Astrocyte (in vitro differentiated cells and primary cell): Measurements from ENCODE around the gene SLC18A2. TPM values are rescaled to one million over a fixed set of nuclear protein-coding genes. Genes with fewer than 3 reads are reported as not detected.

Experiments used
- DNase-seq: peaks from one replicate; pipeline ENCODE4 v3.0.0-alpha.2; 2010; ENCODE audit warnings: low read depth
- FAIRE-seq: peaks from 2 replicates; lab custom pipeline; 2011; peaks lifted over from hg19 to GRCh38; lab: Jason Lieb, UNC
- H2AFZ ChIP-seq: 2 replicates; pipeline ENCODE4 v1.6.0; 2012; ENCODE audit warnings: low read depth, low read length, inconsistent platforms
- H3K27ac ChIP-seq: 2 replicates; pipeline ENCODE4 v1.5.1; 2011; ENCODE audit warnings: low read depth, low read length, inconsistent platforms
- H3K27me3 ChIP-seq: 2 replicates; pipeline ENCODE4 v1.6.0; 2011; ENCODE audit warnings: low read length, inconsistent platforms; ENCODE audit not compliant: insufficient read depth
- H3K36me3 ChIP-seq: 2 replicates; pipeline ENCODE4 v1.5.1; 2011; ENCODE audit warnings: low read length, inconsistent platforms; ENCODE audit not compliant: insufficient read depth
- H3K4me1 ChIP-seq: 2 replicates; pipeline ENCODE4 v1.5.1; 2011; ENCODE audit warnings: low read length, inconsistent platforms; ENCODE audit not compliant: insufficient read depth
- H3K4me2 ChIP-seq: 2 replicates; pipeline ENCODE4 v1.6.0; 2012; ENCODE audit warnings: low read length, inconsistent platforms
- H3K4me3 ChIP-seq: 2 replicates; pipeline ENCODE4 v1.5.1; 2011; ENCODE audit warnings: low read depth, mild to moderate bottlenecking, low read length, inconsistent platforms; ENCODE audit not compliant: insufficient read depth
- H3K79me2 ChIP-seq: 2 replicates; pipeline ENCODE4 v1.6.0; 2012; ENCODE audit warnings: mild to moderate bottlenecking, low read length, inconsistent platforms; ENCODE audit not compliant: insufficient read depth
- H3K9ac ChIP-seq: 2 replicates; pipeline ENCODE4 v1.6.0; 2012; ENCODE audit warnings: mild to moderate bottlenecking, low read length, inconsistent platforms
- H3K9me3 ChIP-seq: 2 replicates; pipeline ENCODE4 v1.5.1; 2012; ENCODE audit warnings: low read depth, mild to moderate bottlenecking, low read length, inconsistent platforms; ENCODE audit not compliant: insufficient read depth
- H4K20me1 ChIP-seq: 2 replicates; pipeline ENCODE4 v1.6.0; 2012; ENCODE audit warnings: low read length, inconsistent platforms; ENCODE audit not compliant: insufficient read depth
- H3K27ac Mint-ChIP-seq: one replicate; pipeline ENCODE4 v1.8.0; 2021; ENCODE audit warnings: mild to moderate bottlenecking, mixed read lengths; ENCODE audit not compliant: unreplicated experiment
- H3K27me3 Mint-ChIP-seq: one replicate; pipeline ENCODE4 v1.8.0; 2021; ENCODE audit warnings: low read depth, mixed read lengths; ENCODE audit not compliant: unreplicated experiment
- H3K36me3 Mint-ChIP-seq: one replicate; pipeline ENCODE4 v1.8.0; 2021; ENCODE audit warnings: low read depth, mixed read lengths; ENCODE audit not compliant: unreplicated experiment
- H3K4me1 Mint-ChIP-seq: one replicate; pipeline ENCODE4 v1.8.0; 2021; ENCODE audit warnings: low read depth, mixed read lengths; ENCODE audit not compliant: unreplicated experiment
- H3K4me3 Mint-ChIP-seq: one replicate; pipeline ENCODE4 v1.8.0; 2021; ENCODE audit warnings: mild to moderate bottlenecking, moderate library complexity, mixed read lengths; ENCODE audit not compliant: unreplicated experiment
- H3K9me3 Mint-ChIP-seq: one replicate; pipeline ENCODE4 v1.8.0; 2021; ENCODE audit warnings: mild to moderate bottlenecking, mixed read lengths; ENCODE audit not compliant: unreplicated experiment
- CTCF ChIP-seq: IDR thresholded peaks from 2 replicates; pipeline ENCODE4 v1.5.1; 2011; ENCODE audit warnings: low read depth, mild to moderate bottlenecking, inconsistent platforms, low read length, moderate library complexity; ENCODE audit not compliant: insufficient read depth
- EZH2 ChIP-seq: IDR thresholded peaks from 2 replicates; pipeline ENCODE4 v1.6.1; 2012; ENCODE audit warnings: mild to moderate bottlenecking, low read length, inconsistent platforms; ENCODE audit not compliant: insufficient read depth
- total RNA-seq: library from RNA; stranded (reverse); gene quantifications from 2 replicates; pipeline ENCODE4 v1.2.1, GENCODE V29; 2021

SLC18A2 gene
- total RNA-seq, 1 donor from 2014 or later: not detected

- H3K4me3 Mint-ChIP-seq: no peak overlapping the region
- H3K4me1 ChIP-seq: peaks cover 4% of the 10 kb centered on the region
- peaks cover 58% of the 10 kb centered on the region for H4K20me1 ChIP-seq
- DNase-seq (no peak), FAIRE-seq (peak; percentile 5)
- H3K79me2 ChIP-seq: peaks cover 17% of the 10 kb centered on the region
- no peaks in the 10 kb centered on the region for H3K36me3 Mint-ChIP-seq
- H2AFZ ChIP-seq: no peak overlapping the region
- no peak overlapping the region for H3K27ac ChIP-seq
- no peak overlapping the region for H3K9ac ChIP-seq
- no peaks in the 10 kb centered on the region for H3K27me3 ChIP-seq
- H3K4me1 Mint-ChIP-seq: peaks cover 7% of the 10 kb centered on the region
- no peak overlapping the region for H3K4me3 ChIP-seq
- H3K9me3 Mint-ChIP-seq: no peaks in the 10 kb centered on the region
- H3K27ac Mint-ChIP-seq: no peak overlapping the region
- H3K4me2 ChIP-seq: no peak overlapping the region
- H3K9me3 ChIP-seq: no peaks in the 10 kb centered on the region
- H3K36me3 ChIP-seq: no peaks in the 10 kb centered on the region
- H3K27me3 Mint-ChIP-seq: no peaks in the 10 kb centered on the region
- TF ChIP-seq EZH2: no peak
- peak; percentile 56 for TF ChIP-seq CTCF
These were observed 79.2 kb downstream of the SLC18A2 start for GRCh38 chr10:117320050-117320665.

GRCh38 chr10:117322260-117322659, 81.3 kb downstream of the SLC18A2 start:
- no peak overlapping the region for H3K9ac ChIP-seq
- Mint-ChIP-seq H3K27ac (no peak overlapping the region), H3K4me1 (peaks cover 7% of the 10 kb centered on the region), H3K27me3 (no peaks in the 10 kb centered on the region), H3K36me3 (no peaks in the 10 kb centered on the region), H3K4me3 (no peak overlapping the region), H3K9me3 (no peaks in the 10 kb centered on the region)
- no peak for FAIRE-seq
- no peaks in the 10 kb centered on the region for H3K9me3 ChIP-seq
- H3K36me3 ChIP-seq: no peaks in the 10 kb centered on the region
- H4K20me1 ChIP-seq: peaks cover 72% of the 10 kb centered on the region
- peaks cover 4% of the 10 kb centered on the region for H3K4me1 ChIP-seq
- H3K4me2 ChIP-seq: no peak overlapping the region
- TF ChIP-seq CTCF (no peak), EZH2 (no peak)
- peaks cover 26% of the 10 kb centered on the region for H3K79me2 ChIP-seq
- no peak for DNase-seq
- H2AFZ ChIP-seq: no peak overlapping the region
- no peak overlapping the region for H3K27ac ChIP-seq
- no peaks in the 10 kb centered on the region for H3K27me3 ChIP-seq
- no peak overlapping the region for H3K4me3 ChIP-seq

- Histone ChIP-seq H4K20me1 (peaks cover 78% of the 10 kb centered on the region), H3K36me3 (no peaks in the 10 kb centered on the region), H3K27ac (no peak overlapping the region), H2AFZ (no peak overlapping the region), H3K9me3 (no peaks in the 10 kb centered on the region), H3K79me2 (peaks cover 41% of the 10 kb centered on the region), H3K4me3 (no peak overlapping the region), H3K9ac (no peak overlapping the region), H3K4me2 (no peak overlapping the region), H3K4me1 (peaks cover 4% of the 10 kb centered on the region), H3K27me3 (no peaks in the 10 kb centered on the region)
- H3K27ac Mint-ChIP-seq: no peak overlapping the region
- H3K9me3 Mint-ChIP-seq: no peaks in the 10 kb centered on the region
- no peak for FAIRE-seq
- peaks cover 7% of the 10 kb centered on the region for H3K4me1 Mint-ChIP-seq
- TF ChIP-seq EZH2 (no peak), CTCF (no peak)
- no peak for DNase-seq
- H3K27me3 Mint-ChIP-seq: no peaks in the 10 kb centered on the region
- no peaks in the 10 kb centered on the region for H3K36me3 Mint-ChIP-seq
- no peak overlapping the region for H3K4me3 Mint-ChIP-seq
These were observed 83.5 kb downstream of the SLC18A2 start for GRCh38 chr10:117324367-117324766.
